Stimulated activated CD4-positive, alpha-beta T cell treated with anti-CD3 and anti-CD28 coated beads, Interleukin-15, amount 100 ng/mL, for 48 hours (primary cell): ENCODE data around the gene MMP15.
A peak's percentile ranks its signal among the peaks of the same experiment; 100 is the strongest.
"Not testable (repeated sequence)": the region's sequence is repeated elsewhere in the genome, so short reads cannot be mapped to it uniquely, and the experiment has no call there.

ENCODE experiments used
- DNase-seq, 2 donors: peaks; one replicate each; pipeline ENCODE4 v3.0.0-alpha.2; 2020; ENCODE audit warnings: low read depth in 2 of 2

Gene MMP15

DNA sequence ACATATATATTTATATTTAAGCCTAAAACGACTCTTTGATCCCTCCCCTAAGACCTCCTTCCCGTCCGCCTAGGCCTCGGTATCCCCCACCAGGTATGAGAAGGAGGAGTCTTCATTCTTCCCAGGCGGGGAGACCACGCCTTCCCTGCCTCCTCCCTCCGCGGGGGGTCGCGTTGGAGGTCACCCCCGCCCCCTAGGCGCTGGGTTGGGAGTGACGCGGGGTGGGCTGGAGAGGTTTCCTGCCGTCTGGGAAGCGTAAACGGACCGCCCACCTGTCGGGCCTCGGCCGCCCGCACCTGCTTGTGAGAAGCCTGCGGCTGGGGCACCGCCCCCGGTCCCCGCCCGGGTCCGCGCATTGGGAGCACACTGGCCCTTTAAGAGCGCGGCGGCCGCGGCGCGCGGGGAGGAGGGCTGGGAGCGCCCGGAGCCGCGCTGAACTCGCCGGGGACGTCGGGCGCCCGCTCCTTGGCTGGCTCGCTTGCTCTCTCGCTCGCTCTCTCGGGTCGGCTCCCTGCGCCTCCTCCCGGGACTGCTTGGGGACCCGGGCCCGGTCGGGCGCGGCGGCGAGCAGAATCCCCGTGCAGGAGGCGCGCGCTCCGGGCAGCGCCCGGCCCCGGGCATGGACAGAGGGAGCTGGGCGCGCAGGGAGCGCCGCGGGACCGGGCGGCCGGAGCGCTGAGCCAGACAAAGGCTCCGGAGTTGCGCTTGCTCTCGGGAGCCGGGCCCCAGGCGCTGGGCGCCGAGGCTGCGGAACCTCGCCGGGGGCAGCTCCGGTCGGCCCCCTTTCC, at the start of gene MMP15:
Gene MMP15, plus strand, starts transcription at position 404 of the 788 bp plus-strand sequence. CDS start 597 bp downstream, outside the sequence.
- DNase-seq = peak in 1 of 2 donors; percentile 57

GRCh38 chr16:57976331-57976796, 49.2 kb upstream of the MMP15 start:
- DNase-seq = no peak

GRCh38 chr16:57977418-57978069, 48.0 kb upstream of the MMP15 start:
- no peak for DNase-seq

GRCh38 chr16:57978070-57978465, 47.5 kb upstream of the MMP15 start:
- DNase-seq = not testable (repeated sequence)

- DNase-seq = no peak
These were observed 46.5 kb upstream of the MMP15 start for GRCh38 chr16:57979006-57979585.

DNA sequence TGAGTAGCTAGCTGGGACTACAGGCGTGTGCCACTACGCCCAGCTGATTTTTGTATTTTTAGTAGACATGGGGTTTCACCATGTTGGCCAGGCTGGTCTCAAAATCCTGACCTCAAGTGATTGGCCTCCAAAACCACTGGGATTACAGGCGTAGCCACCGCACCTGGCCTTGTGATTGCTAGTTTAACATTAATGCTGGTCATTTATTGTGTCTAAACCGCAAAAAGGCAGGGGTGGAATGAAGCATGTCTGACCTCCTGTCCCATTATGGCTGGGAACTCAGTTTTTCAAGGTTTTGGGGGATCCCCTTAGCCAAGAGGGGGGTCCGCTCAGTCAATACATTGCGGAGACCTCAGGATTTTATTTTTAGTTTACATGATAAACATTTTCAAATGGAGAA, 43.9 kb upstream of the MMP15 start:
- no peak for DNase-seq

- no peak for DNase-seq
These were observed 43.2 kb upstream of the MMP15 start for GRCh38 chr16:57982385-57982784.

DNA sequence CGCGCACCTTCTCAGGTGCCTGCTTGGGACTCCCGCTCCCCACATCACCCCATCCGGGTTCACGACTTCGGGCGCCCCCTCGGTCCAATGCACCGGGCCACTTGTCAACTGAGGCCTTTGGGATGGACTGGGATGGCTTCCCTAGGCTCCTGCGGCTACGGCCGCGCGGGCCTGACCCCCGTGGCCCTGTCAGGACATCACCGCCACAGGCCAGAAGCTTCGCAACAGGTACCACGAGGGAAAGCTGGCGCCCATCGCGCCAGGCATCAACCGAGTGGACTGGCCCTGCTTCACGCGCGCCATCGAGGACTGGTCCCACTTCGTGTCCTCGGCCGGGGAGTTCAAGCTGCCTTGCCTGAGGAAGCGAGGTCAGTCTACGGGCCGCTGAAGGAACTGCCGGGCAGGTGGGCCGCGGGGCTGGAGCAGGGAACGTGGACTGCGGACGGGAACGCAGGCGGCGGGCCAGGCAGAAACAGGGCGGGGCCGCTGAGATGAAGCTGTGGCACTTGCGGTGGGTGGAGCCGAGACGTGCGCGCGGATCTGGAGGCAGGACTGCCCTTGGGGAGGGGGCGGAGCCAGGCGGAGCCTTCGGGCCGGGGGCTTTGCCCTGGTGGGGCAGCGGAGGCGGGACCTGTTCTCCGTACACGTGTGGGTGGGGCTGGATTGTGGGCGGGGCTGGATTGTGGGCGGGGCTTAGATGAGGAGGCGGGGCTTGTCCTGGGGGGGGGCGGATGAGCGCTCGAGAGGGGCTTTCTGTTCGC, 40.9 kb upstream of the MMP15 start:
- peak; percentile 87 to 91 for DNase-seq

DNA sequence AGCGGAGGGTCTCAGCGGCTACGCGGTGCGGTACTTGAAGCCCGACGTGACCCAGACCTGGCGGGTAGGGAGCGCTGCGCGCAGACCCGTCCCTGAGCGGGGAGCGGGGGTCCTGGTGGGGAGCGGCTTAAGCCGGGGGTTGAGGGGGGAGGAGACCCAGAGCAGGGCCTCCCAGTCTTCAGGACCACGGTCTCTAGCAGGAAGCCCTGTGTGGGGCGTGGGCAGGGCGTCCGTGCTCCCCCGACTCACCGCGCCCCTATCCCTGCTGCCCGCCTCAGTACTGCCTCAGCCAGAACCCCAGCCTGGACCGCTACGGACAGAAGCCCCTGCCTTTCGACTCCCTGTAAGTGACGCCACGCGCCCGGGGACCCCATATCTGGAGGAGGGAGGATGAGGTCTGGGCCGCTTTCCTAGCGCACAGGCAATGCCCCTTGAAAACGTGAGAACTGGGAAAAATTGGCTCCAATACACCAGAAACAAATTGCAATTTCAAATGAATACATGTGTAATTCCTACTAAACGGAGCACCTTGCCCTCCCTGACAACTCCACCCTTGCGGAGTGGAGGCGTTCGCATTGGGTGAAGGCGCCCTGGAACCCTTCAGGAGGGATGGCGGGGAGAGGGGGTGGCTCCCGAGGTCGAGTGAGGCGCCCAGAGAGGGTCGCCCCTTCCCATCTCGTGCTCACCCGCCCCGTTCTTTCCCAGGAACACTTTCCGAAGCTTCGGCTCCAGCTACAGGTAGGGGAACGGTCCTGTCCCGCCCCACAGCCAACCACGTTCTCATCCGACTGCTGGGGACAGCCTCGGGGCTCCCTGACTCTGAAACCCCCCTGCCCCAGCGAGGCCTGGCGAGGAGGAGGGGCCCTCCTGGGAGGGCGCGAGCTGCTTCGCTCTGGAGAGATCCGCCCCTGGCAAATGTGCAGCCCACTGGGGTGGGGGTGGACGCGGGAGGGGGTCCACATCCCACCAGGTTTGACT, 40.1 kb upstream of the MMP15 start:
- no peak for DNase-seq

- no peak for DNase-seq
These were observed 39.4 kb upstream of the MMP15 start for GRCh38 chr16:57986196-57986595.

DNA sequence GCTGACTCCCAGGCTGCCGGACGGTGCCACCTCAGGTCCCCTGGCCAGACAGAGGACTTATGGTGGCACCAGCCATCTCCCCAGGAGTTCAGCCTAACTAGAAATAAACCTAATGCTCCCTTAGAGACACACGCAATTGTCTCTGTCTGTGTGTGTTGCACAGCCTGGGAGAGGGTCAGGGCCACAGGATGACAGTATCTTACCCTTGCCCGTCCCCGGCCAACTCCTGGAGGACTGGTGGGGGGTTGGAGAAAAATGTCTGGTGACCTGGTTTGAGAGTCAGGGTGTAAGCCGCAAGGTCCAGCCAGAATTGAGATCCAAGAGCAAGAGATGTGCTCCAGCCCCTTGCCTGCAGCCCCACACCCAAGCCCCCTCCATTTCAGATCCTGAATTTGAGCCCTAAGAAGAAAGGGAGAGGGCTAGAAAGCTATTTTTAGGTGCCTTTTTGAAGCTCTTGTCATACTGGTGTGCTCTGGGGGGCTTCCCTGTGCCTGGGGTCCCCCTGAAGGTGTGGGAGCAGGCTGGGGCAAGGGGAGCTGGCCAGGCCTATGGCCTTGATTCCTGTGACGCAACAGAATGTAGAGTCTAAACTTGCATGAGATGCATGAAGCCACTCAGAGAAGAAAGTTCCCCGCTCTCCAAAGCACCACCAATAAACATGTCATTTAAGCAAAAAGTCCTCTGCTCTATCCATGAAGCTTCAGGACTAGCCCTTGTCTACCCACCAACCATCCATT, 37.9 kb upstream of the MMP15 start:
- DNase-seq = no peak

GRCh38 chr16:57988929-57989328, 36.6 kb upstream of the MMP15 start:
- no peak for DNase-seq

GRCh38 chr16:57991551-57992059, 33.9 kb upstream of the MMP15 start:
- DNase-seq = no peak

- DNase-seq = no peak
These were observed 33.5 kb upstream of the MMP15 start for GRCh38 chr16:57992084-57992483.

- DNase-seq = no peak
These were observed 32.1 kb upstream of the MMP15 start for GRCh38 chr16:57993438-57993837.

- DNase-seq = no peak
These were observed 31.7 kb upstream of the MMP15 start for GRCh38 chr16:57993897-57994296.

- no peak for DNase-seq
These were observed 31.2 kb upstream of the MMP15 start for GRCh38 chr16:57994361-57994760.

GRCh38 chr16:57994778-57995177, 30.8 kb upstream of the MMP15 start:
- no peak for DNase-seq

- no peak for DNase-seq
These were observed 29.7 kb upstream of the MMP15 start for GRCh38 chr16:57995721-57996405.
